GM21360 (cell line): ENCODE data around the gene SNX20.

Experiments used
- ATAC-seq: cut with Tn5 transposase; IDR thresholded peaks from one replicate; pipeline ENCODE4 v1.9.1; 2021; ENCODE audit warnings: mild to moderate bottlenecking, moderate library complexity; ENCODE audit not compliant: unreplicated experiment

SNX20 gene

GRCh38 chr16:50664270-50664669, 16.8 kb downstream of the SNX20 start:
- ATAC-seq: no peak

GRCh38 chr16:50662306-50662940, 18.7 kb downstream of the SNX20 start:
- ATAC-seq: no peak

- no peak for ATAC-seq
Observed at GRCh38 chr16:50659806-50660205, 21.3 kb downstream of the SNX20 start.

- ATAC-seq: no peak
Observed at GRCh38 chr16:50657241-50657640, 23.9 kb downstream of the SNX20 start.

GRCh38 chr16:50655558-50656055, 25.5 kb downstream of the SNX20 start:
- ATAC-seq: no peak

GRCh38 chr16:50653633-50654519, 27.2 kb downstream of the SNX20 start:
- ATAC-seq: no peak

GRCh38 chr16:50652836-50653425, 28.2 kb downstream of the SNX20 start:
- ATAC-seq: no peak

GRCh38 chr16:50651835-50652438, 29.2 kb downstream of the SNX20 start:
- ATAC-seq: no peak

GRCh38 chr16:50646345-50646744, 34.8 kb downstream of the SNX20 start:
- ATAC-seq: no peak

- no peak for ATAC-seq
Observed at GRCh38 chr16:50645563-50646220, 35.4 kb downstream of the SNX20 start.

- ATAC-seq: no peak
Observed at GRCh38 chr16:50644729-50645128, 36.4 kb downstream of the SNX20 start.

- no peak for ATAC-seq
Observed at GRCh38 chr16:50644245-50644644, 36.9 kb downstream of the SNX20 start.

GRCh38 chr16:50643192-50643591, 37.9 kb downstream of the SNX20 start:
- ATAC-seq: no peak

GRCh38 chr16:50642349-50642748, 38.8 kb downstream of the SNX20 start:
- ATAC-seq: no peak

- no peak for ATAC-seq
Observed at GRCh38 chr16:50641818-50642187, 39.3 kb downstream of the SNX20 start.

GRCh38 chr16:50640919-50641817, 39.9 kb downstream of the SNX20 start:
- ATAC-seq: no peak

- no peak for ATAC-seq
Observed at GRCh38 chr16:50640391-50640790, 40.7 kb downstream of the SNX20 start.

GRCh38 chr16:50638816-50639670, 42.1 kb downstream of the SNX20 start:
- ATAC-seq: no peak
